HG03108 (cell line): ENCODE measurements around the gene C1QL1.
"Not testable (repeated sequence)": the region's sequence is repeated elsewhere in the genome, so short reads cannot be mapped to it uniquely, and the experiment has no call there.

ENCODE experiments used
- ATAC-seq: cut with Tn5 transposase; IDR thresholded peaks from one replicate; pipeline ENCODE4 v1.9.1; 2021; ENCODE audit warnings: moderate library complexity; ENCODE audit not compliant: unreplicated experiment

Gene C1QL1

DNA sequence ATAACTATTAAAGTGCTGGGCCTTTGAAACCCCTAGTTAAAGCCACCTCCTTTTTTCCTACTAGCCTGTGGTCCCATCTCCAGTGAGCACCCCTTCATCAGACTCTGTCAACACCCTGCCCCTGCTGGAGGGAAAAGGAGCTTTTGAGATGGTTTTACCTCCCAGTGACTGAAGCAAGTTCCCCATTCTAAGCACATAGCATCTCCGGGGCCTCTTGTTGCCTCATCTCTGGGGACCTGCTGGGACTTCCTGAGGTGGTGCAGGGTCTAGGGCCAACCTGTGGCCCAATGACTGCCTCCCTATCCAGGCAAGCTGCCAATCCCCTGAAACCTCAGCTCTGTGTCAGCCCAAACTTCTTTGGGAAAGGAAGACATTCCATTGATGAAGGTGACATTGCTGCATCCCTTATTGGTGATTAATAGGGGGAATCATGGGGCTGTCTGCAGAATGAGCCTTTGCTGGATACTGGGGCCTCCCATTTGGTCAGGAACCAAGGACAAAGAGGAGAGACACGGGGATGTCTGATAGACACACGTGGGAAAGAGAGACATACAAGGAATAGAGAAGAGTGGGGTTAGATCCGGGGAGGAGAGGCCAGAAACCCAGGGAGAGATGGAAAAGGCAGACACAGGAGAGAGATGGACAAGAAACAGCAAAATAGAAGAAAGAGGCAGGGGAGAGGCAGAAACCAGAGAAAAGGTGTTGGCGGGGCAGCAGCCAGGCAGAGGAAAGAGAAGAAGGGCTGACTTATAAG, 2.4 kb downstream of the C1QL1 start:
- no peak for ATAC-seq

DNA sequence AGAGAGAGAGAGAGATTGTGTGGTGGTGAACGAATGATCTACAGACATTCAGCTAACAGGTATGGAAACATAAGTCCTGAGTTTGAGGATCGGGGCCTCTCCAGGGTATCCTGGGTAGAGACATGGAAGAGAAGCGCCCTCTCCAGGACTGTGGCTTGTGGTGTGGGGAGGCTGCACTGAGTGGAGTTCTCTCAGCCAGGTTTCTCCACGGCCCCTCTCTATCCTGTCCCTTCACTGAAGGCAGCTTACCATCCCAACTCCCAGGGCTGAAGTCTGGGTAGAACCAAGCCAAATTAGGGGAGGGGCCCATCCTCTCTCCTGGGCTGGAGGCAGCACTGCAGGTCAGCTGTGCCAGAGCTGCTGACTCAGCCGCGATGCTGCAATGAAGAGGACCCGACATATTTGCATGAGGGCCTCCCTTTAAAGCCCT, 6.2 kb downstream of the C1QL1 start:
- ATAC-seq, result no peak

DNA sequence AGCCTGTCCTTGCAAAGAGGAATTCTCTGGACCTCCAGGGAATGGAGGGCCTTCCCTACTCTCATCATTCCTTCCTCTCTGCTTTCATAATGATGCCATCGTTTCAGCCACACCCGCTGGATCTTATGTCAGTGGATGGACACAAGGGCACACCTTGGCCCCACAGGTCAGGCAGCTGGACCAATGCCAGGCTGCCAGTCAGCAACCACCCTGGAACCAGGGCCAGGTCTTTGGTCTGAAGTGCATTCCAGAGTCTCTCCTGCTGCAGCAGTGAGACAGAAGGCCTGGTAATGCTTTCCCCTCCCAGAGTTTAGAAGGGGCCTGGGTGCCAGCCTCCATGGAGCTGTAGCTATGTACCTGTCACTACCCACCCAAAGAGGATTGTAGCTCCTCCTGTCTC, 7.4 kb downstream of the C1QL1 start:
- ATAC-seq, result no peak

DNA sequence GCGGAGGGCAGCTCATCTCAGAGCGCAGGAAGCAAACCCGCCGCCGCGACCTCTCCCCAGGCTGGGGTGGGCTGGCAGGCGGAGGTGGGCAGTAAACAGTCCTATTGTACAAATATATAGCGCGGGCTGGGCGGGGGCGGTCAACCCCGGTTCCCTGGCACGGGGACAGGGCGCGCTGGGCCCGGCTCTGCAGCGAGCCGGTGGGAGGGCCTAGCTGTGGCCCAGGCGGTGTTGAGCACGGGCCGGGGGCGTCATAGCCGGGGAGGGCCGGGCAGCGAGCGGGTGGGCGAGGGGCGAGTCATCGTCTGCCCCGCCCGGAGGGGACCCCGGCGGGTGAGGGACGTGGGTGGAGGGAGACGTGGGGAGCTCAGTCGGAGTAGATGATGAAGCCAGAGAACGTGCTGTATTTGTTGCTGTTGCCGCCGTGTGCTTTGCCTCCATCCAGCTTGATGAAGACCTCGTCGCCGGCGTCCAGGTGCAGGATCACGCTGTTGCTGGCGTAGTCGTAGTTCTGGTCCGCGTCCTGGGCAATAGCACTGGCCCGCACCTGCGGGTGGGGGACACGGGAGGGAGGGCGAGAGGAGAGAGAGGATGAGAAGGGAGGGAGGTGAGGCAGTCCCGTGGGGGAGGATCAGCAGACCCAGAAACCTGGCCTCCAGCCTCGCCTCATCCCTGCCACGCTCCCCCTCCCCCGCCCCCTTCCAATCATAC, 8.1 kb downstream of the C1QL1 start:
- no peak for ATAC-seq

DNA sequence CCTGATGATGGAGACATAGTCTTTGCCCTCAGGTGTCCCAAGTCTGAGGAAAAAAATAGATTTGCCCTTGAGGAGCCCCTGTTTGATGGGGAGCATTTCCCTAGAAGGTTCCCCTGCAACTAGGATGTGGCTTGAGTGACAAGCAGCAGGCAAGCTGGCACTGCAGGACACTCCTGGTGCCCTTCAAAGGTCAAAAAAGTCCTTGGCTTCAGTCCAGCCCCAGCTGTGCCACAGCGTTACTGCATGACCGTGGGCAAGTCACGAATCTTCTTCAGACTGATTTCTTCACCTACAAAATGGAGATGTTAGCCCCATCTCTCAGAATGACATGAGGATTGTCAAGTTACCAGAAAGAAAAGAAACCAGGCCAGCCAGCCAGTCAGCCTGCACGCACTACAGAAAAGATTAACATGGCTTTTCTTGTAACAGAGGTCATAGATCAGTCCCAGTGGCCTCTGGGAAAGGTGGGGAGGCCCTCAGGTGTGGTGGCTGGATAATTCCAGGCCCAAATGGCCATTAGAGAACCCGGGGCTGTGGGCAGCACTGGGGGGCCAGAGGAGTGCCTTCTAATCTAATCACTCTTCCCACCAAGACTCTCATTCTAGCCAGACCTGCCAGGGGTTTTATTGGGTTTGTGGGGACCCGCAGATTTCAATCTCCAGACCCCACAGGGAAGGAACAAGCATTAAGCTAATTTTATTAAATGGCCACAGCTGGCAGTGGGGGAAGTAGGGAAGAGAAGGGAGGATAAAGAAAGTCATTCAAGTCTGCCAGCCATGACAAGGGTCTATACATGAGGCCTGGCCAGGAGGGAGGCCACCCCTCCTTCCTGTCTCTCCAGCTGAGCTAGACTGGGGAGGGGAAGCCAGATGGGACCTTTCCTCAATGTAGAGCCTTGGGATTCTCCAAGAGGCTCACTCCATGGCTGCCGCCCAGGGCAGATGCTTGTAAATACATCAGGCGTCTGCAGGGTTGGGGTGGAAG, 10.8 kb downstream of the C1QL1 start:
- no peak for ATAC-seq

DNA sequence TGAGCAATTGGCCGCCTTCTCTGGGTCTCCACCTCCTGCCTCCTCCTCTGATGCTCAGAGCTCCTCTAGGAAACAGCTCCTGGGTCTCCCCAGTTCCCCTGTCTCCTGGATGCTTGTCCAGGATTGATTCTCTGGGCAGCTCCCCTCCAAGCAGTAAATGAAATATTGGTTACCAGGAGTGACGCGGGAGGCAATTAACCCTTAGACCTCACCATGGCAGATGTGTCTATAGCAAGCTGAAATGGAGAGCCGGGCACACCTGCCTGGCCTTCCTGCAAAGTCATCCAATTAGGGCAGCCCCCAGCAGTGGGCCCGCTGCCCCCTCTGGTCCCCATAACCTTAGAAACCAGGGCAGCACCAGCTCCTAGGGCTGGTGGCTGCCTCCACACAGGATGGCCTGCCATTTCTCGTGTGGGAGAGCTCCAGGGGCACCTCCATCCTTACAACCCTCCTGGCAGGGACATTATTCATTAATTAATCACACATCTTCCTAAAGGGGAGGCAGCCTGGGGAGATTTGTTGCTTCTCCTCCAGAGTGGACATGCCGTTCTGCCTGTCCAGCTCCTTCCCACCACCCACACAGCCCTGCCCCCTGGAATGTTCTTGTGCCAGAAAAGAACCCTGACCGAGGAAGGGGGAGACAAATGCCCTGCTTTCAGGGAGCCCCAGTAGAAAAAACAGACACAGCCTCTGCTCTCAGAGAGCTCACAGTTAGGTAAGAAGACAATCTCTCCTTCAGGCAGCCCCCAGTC, 12.3 kb downstream of the C1QL1 start:
- ATAC-seq, result no peak

DNA sequence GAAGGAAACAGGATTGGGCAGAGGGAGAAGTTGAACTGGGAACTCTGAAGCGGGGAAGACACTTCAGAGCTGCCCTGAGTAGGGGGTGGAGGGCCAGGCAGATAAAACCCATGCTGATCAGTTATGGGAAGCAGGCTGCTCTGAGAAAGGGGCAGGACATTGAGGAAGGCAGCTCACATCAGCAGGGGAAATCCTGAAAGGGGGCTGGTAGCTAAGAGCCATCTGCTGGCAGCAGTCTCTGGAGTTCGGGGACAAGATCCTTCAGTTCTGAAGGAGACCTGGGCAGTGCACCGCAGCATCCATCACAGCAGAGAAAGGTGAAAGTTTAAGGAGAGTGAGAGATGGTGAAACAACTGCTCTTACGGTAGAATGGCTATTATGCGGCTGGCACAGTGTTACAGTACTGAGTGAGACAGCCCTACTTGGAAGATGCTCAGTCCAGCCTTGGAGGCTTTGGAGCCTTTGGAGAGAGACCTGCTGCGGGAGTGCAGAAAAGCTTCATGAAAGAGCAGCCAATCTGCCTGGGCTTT, 15.1 kb downstream of the C1QL1 start:
- no peak for ATAC-seq

DNA sequence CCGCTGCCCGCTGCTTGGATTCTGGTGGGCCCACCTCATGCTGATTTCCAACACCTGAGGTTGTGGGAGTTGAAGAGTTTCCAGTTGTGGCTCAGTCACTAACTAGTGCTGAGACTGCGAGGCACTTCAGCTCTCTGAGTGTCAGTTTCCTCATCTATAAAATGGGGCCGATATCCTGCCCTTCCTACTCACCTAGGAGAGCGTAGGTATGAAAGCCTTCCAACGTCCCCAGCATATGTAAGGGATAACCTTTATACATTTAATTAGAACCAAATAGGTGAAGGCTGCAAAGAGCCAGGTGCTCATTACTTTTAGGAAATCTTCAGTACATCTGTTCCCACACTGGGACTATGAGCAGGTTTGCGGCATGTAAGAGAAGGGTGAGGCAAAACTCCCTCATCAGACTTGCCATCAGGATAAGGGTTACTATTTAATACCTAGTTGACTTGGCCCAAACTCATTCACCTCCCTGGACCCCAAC, 19.7 kb downstream of the C1QL1 start:
- no peak for ATAC-seq

DNA sequence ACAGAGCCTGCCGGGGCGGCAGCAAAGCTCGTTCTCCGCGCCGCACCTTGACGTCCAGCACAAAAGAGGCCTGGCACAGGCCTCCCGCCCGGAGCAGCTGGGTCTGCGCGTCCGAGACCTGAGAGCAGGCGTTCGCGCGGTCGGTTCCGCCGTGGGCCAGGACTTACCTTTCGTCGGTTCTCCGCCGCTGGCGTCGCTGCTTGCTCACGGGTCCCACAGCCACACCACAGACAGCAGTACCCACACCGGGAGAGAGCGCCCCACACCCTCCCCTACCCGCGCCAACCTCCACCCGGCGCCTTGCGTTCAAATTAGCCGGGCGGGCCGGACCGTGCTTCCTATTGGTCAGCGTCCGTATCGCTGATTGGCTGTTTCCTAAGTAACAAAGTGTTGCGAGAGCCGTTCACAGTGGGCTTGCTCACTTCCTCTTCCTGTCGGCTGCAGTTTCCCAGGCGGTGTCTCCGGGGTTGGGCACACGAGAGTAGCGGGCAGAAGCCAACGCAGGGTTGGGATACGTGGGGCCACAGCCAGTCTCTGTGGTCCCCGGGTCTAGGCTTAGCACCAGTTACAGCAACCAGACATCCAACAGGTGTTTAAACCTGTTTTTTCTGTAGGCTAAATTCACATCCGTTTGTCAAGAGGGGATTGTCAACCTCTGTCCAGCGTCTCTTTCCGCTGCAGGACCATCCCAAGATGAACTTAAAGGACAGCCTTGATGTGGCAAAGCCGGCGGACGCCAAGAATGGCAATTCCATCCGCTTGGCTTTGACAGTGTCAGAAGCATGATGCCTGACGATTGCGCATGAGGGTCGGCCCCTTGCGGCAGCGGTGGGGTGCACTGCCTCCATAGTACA, 20.4 kb downstream of the C1QL1 start, which contains the start of gene KIF18B:
Gene KIF18B (minus strand): TSS at position 313 of the 854 bp plus-strand sequence. CDS start 11,429 bp downstream, outside the sequence.
- ATAC-seq, result peak; percentile 89

DNA sequence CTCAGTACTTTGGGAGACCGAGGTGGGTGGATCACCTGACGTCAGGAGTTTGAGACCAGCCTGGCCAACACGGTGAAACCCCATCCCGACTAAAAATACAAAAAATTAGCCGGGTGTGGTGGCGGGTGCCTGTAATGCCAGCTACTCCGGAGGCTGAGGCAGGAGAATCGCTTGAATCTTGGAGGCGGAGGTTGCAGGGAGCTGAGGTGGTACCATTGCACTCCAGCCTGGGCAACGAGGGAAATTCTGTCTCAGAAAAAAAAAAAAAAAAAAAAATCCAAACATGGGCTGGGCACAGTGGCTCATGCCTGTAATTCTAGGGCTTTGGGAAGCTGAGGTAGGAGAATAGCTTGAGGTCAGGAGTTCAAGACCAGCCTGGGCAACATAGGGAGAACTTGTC, 22.5 kb downstream of the C1QL1 start:
- ATAC-seq, result not testable (repeated sequence)

DNA sequence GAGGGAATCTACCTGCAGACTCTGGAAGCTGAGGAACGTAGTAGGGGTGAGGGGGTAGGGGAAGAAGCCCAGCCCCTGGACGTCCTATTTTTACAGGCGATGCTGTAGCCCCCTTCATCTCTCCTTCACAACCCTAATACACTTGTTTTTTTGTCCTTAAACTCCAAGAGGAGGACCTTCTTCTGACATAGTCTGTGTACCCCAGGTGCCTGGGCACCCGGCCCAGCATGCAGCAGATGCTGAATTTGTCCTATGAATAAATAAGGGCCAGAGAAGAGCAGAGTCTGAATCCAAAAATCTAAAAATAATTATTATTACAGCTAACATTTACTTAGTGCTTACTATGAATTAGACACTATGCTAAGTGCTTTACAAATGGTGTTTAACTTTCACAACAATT, 25.6 kb downstream of the C1QL1 start:
- ATAC-seq, result no peak

DNA sequence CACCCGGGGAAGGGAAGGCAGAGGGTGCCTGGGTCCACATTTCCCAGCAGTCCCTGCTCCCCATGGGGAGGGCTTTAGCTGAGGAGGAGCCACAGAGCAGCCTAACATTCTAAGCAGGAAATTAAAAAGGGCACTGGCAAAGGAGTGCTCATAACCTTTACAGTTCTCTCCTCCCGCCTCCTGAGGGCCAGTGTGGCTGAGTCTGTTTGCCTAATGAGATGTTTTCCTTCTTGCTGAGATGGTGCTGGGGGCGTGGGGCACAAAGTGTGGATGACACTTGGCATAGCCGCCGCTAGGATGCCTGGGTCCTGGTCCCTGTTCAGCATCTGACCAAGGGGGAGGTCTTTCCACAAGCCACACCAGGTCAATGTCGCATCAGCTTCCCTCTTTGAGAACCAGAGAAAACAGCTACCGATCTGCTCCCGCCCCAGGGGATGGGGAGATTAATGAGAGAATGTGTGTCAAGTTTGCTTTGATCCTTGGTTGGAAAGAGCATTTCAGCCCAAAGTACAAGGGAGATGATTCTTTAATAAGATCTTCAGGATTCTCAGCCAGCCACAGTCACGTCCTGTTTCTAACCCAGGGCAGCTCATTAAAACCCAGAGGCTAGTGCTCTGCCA, 26.3 kb downstream of the C1QL1 start:
- ATAC-seq, result no peak

DNA sequence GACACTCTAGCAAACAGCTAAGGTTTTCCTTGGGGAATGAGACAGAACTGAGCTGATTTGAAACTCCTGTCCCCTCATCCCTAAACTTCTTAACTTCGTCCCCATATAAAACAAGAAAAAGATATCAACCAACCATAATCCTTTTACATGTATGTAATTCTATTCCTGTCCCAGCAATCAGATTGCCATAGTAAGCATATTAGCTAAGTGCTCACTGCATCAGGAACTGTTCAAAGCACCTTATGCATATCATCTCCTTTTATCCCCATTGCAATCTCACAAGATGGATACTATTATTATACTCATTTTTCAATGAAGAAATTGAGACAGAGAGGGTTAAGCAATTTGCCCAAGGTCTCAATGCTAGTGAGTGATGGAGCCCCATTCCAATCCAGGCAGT, 27.3 kb downstream of the C1QL1 start:
- no peak for ATAC-seq

DNA sequence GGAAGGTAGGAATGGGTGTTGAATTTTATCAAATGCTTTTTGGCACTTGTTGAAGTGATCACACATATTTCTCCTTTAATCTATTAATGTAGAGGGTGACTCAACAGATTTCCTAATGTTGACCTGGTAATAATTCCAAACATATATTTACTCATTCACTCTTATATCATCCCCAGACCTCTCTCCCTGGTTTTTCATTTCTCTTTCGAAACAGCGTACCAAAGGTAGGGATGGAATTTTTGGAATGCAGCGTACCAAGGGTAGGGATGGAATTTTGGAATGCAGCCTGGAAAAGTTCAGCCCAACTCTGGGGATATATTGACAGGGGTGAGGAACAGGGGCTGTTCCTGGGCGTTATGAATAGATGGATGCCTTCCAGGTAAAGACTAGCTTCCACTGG, 27.8 kb downstream of the C1QL1 start:
- no peak for ATAC-seq

DNA sequence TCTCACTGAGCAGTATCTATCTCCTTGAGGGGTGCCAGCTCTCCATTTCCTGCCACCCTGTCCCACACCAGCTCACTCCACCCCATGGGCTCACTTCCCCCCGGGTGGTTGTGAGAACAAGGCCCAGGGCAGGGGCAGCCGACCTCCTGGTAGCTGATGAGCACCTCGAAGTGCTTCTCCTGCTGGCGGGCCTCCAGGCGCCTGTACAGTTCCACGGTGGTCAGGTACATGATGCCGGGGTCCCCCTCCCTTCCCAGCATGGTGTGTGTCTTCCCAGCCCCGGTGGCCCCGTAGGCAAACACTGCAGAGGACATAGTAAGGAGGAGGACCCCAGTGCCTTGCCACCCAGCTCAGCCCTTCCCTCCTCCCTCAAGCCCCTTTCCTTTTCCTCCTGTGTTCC, 33.0 kb downstream of the C1QL1 start:
- ATAC-seq, result no peak

DNA sequence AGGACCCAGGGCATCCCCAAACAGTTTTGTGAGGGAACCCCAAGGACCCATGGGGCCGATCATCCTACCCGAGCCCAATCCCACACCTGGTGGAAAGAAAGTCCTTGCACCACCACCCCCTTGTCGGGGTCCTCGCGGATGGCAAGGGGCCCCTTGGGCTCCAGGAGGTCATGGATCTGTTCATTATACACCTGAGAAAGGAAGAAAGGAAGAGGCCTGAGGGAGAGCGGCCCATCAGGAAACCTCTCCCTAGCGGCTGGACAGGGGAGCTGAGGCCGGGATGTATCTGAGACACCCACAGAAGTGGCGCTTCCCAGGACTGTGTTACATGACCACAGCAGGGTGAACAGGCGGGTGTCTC, 33.4 kb downstream of the C1QL1 start:
- ATAC-seq, result no peak

DNA sequence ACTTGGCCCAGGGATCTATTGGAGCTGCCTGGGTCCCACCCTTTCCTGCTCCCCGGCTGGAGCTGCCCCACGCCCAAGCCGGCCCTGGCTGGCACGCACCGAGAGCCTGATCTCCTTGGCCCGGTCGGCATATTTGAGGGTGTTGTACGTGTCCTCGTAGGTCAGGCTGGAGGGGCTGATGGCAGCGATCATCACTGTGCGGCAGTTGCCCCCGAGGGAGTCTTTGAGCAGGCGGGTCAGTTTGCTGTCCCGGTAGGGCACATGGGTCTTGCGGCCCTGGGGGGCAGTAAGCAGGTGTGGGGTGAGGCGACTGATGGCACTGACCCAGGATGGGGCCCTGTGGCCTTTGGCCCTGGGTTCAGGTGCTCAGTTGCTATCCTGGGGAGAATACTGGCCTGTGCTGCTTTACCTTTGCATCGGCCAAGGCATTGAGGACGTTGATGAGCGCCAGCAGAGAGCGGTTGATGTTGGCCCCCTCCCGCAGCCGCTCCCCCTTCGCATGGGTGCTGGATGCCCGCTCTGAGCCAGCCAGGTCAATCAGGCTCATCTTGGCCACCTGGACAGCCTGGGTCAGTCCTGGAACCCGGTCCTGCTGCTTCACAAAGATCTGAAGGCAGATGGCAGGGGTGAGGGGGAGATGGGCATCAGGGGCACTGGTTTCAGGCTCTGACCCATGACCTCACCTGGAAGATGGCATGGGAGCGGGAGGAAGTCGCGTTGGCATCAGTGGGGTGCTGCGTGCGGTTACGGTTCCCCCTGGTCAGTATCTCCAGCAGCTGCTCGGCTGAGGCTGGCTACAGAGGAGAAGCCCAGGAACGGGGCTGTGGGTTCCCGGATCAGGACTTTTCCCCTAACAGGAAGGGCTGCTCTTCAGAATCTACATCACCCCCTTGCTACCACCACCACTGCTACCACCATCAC, 34.0 kb downstream of the C1QL1 start:
- no peak for ATAC-seq

DNA sequence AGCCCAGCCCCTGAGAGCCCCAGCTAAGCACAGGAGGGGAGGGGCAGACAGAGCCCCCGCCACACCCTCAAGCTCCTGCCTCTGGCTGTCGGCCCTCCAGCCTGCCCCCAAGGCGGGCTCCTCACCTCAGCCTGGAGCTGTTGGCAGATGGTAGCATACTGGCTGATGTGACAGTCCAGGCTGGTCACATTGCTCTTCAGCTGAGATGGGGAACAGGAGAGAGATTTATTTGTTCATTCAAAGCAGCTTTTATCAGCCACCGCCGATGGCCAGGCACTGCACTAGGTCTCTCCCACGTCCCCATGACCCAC, 35.4 kb downstream of the C1QL1 start:
- ATAC-seq, result no peak
